Neuron (in vitro differentiated cells): ENCODE results near the gene TPD52L1.
A peak's percentile ranks its signal among the peaks of the same experiment; 100 is the strongest.

ENCODE experiments used
- H2AFZ ChIP-seq: one replicate; pipeline ENCODE4 v1.6.1; 2013; ENCODE audit warnings: low read depth, mild to moderate bottlenecking, inconsistent platforms, low read length, moderate library complexity
- H3K27me3 ChIP-seq: one replicate; pipeline ENCODE4 v1.6.1; 2013; ENCODE audit warnings: low read length; ENCODE audit not compliant: insufficient read depth
- H3K36me3 ChIP-seq: one replicate; pipeline ENCODE4 v1.6.1; 2013; ENCODE audit warnings: low read length; ENCODE audit not compliant: insufficient read depth
- H3K4me1 ChIP-seq: one replicate; pipeline ENCODE4 v1.6.1; 2013; ENCODE audit warnings: low read length; ENCODE audit not compliant: insufficient read depth
- H3K4me3 ChIP-seq: 2 replicates; pipeline ENCODE4 v1.5.1; 2013; ENCODE audit warnings: mild to moderate bottlenecking, low read length, moderate library complexity
- H3K9me3 ChIP-seq: one replicate; pipeline ENCODE4 v1.6.1; 2013; ENCODE audit warnings: low read length

TPD52L1 gene

GRCh38 chr6:125287718-125288117 is 134.1 kb downstream of the TPD52L1 start:
- peaks cover 9% of the 10 kb centered on the region for H3K9me3 ChIP-seq
- no peak overlapping the region for H2AFZ ChIP-seq
- no peaks in the 10 kb centered on the region for H3K27me3 ChIP-seq
- H3K4me1 ChIP-seq, result no peaks in the 10 kb centered on the region
- peaks cover 40% of the 10 kb centered on the region for H3K36me3 ChIP-seq
- no peak overlapping the region for H3K4me3 ChIP-seq

- no peak overlapping the region for H3K4me3 ChIP-seq
- H3K27me3 ChIP-seq, result no peaks in the 10 kb centered on the region
- H2AFZ ChIP-seq, result no peak overlapping the region
- peaks cover 51% of the 10 kb centered on the region for H3K36me3 ChIP-seq
- H3K9me3 ChIP-seq, result peaks cover 3% of the 10 kb centered on the region
- H3K4me1 ChIP-seq, result no peaks in the 10 kb centered on the region
These were observed 140.0 kb downstream of the TPD52L1 start for GRCh38 chr6:125293587-125293986.

- Histone ChIP-seq H3K27me3 (no peaks in the 10 kb centered on the region), H2AFZ (no peak overlapping the region), H3K4me3 (no peak overlapping the region), H3K9me3 (peaks cover 3% of the 10 kb centered on the region), H3K36me3 (peaks cover 56% of the 10 kb centered on the region), H3K4me1 (no peaks in the 10 kb centered on the region)
These were observed 140.5 kb downstream of the TPD52L1 start for GRCh38 chr6:125294036-125294435.

- Histone ChIP-seq H3K36me3 (peaks cover 59% of the 10 kb centered on the region), H3K27me3 (no peaks in the 10 kb centered on the region), H2AFZ (no peak overlapping the region), H3K4me1 (peaks cover under 1% of the 10 kb centered on the region), H3K4me3 (no peak overlapping the region), H3K9me3 (no peaks in the 10 kb centered on the region)
These were observed 141.4 kb downstream of the TPD52L1 start for GRCh38 chr6:125294925-125295324.

- Histone ChIP-seq H3K36me3 (peaks cover 56% of the 10 kb centered on the region), H2AFZ (no peak overlapping the region), H3K4me3 (no peak overlapping the region), H3K4me1 (peaks cover 11% of the 10 kb centered on the region), H3K9me3 (no peaks in the 10 kb centered on the region), H3K27me3 (no peaks in the 10 kb centered on the region)
These were observed 142.9 kb downstream of the TPD52L1 start for GRCh38 chr6:125296471-125296870.

- Histone ChIP-seq H2AFZ (no peak overlapping the region), H3K4me3 (no peak overlapping the region), H3K27me3 (peaks cover 2% of the 10 kb centered on the region), H3K4me1 (peaks cover 11% of the 10 kb centered on the region), H3K9me3 (no peaks in the 10 kb centered on the region), H3K36me3 (peaks cover 42% of the 10 kb centered on the region)
These were observed 145.7 kb downstream of the TPD52L1 start for GRCh38 chr6:125299257-125299656.

- H2AFZ ChIP-seq, result peak overlapping the region; percentile 93
- peaks cover 2% of the 10 kb centered on the region for H3K27me3 ChIP-seq
- H3K4me3 ChIP-seq, result peak overlapping the region; percentile 98
These were observed 147.4 kb downstream of the TPD52L1 start for GRCh38 chr6:125300992-125301434.

GRCh38 chr6:125301435-125302391 is 148.1 kb downstream of the TPD52L1 start, which contains the start of gene HDDC2:
TSS of gene HDDC2 (minus strand) at chr6:125301967. CDS start at chr6:125301932, 35 bp downstream.
- peaks cover 11% of the 10 kb centered on the region for H3K4me1 ChIP-seq
- H3K4me3 ChIP-seq, result peak within 1 kb of the TSS; percentile 98
- H3K27me3 ChIP-seq, result peaks cover 6% of the 10 kb centered on the region
- H3K9me3 ChIP-seq, result peaks cover 2% of the 10 kb centered on the region
- H2AFZ ChIP-seq, result peak within 1 kb of the TSS; percentile 93
- H3K36me3 ChIP-seq, result peaks cover 28% of the 10 kb centered on the region

More at GRCh38 chr6:125300992-125301434, 147.4 kb downstream of the TPD52L1 start:
- Histone ChIP-seq H3K36me3 (peaks cover 35% of the 10 kb centered on the region), H3K9me3 (peaks cover 2% of the 10 kb centered on the region), H3K4me1 (peaks cover 11% of the 10 kb centered on the region)

GRCh38 chr6:125302840-125303511 is 149.4 kb downstream of the TPD52L1 start:
- H3K9me3 ChIP-seq, result peaks cover 2% of the 10 kb centered on the region
- H3K4me1 ChIP-seq, result peaks cover 11% of the 10 kb centered on the region
- no peak overlapping the region for H2AFZ ChIP-seq
- H3K36me3 ChIP-seq, result peaks cover 18% of the 10 kb centered on the region
- peaks cover 6% of the 10 kb centered on the region for H3K27me3 ChIP-seq
- H3K4me3 ChIP-seq, result no peak overlapping the region

GRCh38 chr6:125303512-125303854 is 149.9 kb downstream of the TPD52L1 start:
- Histone ChIP-seq H3K4me1 (peaks cover 11% of the 10 kb centered on the region), H2AFZ (no peak overlapping the region), H3K27me3 (peaks cover 6% of the 10 kb centered on the region), H3K4me3 (no peak overlapping the region), H3K36me3 (peaks cover 14% of the 10 kb centered on the region), H3K9me3 (peaks cover 2% of the 10 kb centered on the region)

GRCh38 chr6:125304970-125305660 is 151.5 kb downstream of the TPD52L1 start:
- H3K27me3 ChIP-seq, result peaks cover 6% of the 10 kb centered on the region
- H2AFZ ChIP-seq, result no peak overlapping the region
- H3K4me1 ChIP-seq, result peaks cover 8% of the 10 kb centered on the region
- H3K4me3 ChIP-seq, result no peak overlapping the region
- H3K36me3 ChIP-seq, result peaks cover under 1% of the 10 kb centered on the region
- H3K9me3 ChIP-seq, result peaks cover 2% of the 10 kb centered on the region

- no peaks in the 10 kb centered on the region for H3K36me3 ChIP-seq
- H3K27me3 ChIP-seq, result peaks cover 6% of the 10 kb centered on the region
- H3K4me3 ChIP-seq, result no peak overlapping the region
- H3K9me3 ChIP-seq, result peaks cover 2% of the 10 kb centered on the region
- no peaks in the 10 kb centered on the region for H3K4me1 ChIP-seq
- no peak overlapping the region for H2AFZ ChIP-seq
These were observed 153.2 kb downstream of the TPD52L1 start for GRCh38 chr6:125306756-125307149.
